Endothelial cell of umbilical vein (primary cell): ENCODE results near the gene PHACTR1. TPM values are rescaled to one million over a fixed set of nuclear protein-coding genes. Genes with fewer than 3 reads are reported as not detected.

Experiments
- BruUV-seq: library from RNA; stranded (reverse); fragments of 400-500 nt; replicated peaks from 2 replicates; lab custom pipeline; 2021; lab: Mats Ljungman, UMichigan
- CTCF ChIA-PET: fragments of 300-600, 350-600 bp; sonication (Branson Sonifier 250); formaldehyde crosslinking; loops from one replicate; lab custom pipeline; 2021; ENCODE audit warnings: antibody characterized with exemption, inconsistent platforms; lab: Charles Lee
- POLR2A ChIA-PET: fragments of 300-600, 350-600 bp; sonication (Branson Sonifier 250); formaldehyde crosslinking; loops from one replicate; lab custom pipeline; 2021; ENCODE audit warnings: antibody characterized with exemption, inconsistent platforms; lab: Charles Lee
- DNase-seq: peaks from one replicate; pipeline ENCODE4 v3.0.0-alpha.2; 2011; ENCODE audit warnings: low read depth, low spot score
- FAIRE-seq: peaks from 2 replicates; lab custom pipeline; 2011; peaks lifted over from hg19 to GRCh38; lab: Jason Lieb, UNC
- H2AFZ ChIP-seq: 2 replicates; pipeline ENCODE4 v1.6.0; 2012; ENCODE audit warnings: low read depth, low read length, control low read depth, inconsistent platforms
- H3K27ac ChIP-seq: 2 replicates; pipeline ENCODE4 v1.5.1; 2011; ENCODE audit warnings: low read depth, mild to moderate bottlenecking, control low read depth, low read length, moderate library complexity; ENCODE audit not compliant: insufficient read depth
- H3K27me3 ChIP-seq, 2 experiments: 2 replicates each; pipeline versions ENCODE4 v1.6.0 to v1.6.1; 2011; ENCODE audit warnings: low read length in 2 of 2, mixed read lengths in 1 of 2; ENCODE audit not compliant: control insufficient read depth in 2 of 2, insufficient read depth in 2 of 2
- H3K36me3 ChIP-seq, 2 experiments: 2 replicates in 1 of 2; 3 replicates in 1 of 2; pipeline ENCODE4 v1.5.1; 2011; ENCODE audit warnings: low read length in 2 of 2, mild to moderate bottlenecking in 1 of 2, moderate library complexity in 1 of 2; ENCODE audit not compliant: control insufficient read depth in 2 of 2, insufficient read depth in 2 of 2; ENCODE audit errors: extremely low read depth in 1 of 2
- H3K4me1 ChIP-seq: 3 replicates; pipeline ENCODE4 v1.5.1; 2011; ENCODE audit warnings: mild to moderate bottlenecking, low read length; ENCODE audit not compliant: control insufficient read depth, insufficient read depth; ENCODE audit errors: extremely low read depth
- H3K4me2 ChIP-seq: 2 replicates; pipeline ENCODE4 v1.6.1; 2011; ENCODE audit warnings: low read length, control low read depth, mixed read lengths; ENCODE audit not compliant: insufficient read depth
- H3K4me3 ChIP-seq, 3 experiments: fragments of 200-600 bp in 1 of 3; sonication (generic), shearing (Covaris generic) in 1 of 3; replicated peaks in 1 of 3; 2 replicates each; pipeline ENCODE4 v1.5.1; 2011 to 2016; ENCODE audit warnings: control low read depth in 3 of 3, low read length in 3 of 3, mild to moderate bottlenecking in 2 of 3, inconsistent platforms in 1 of 3, low read depth in 1 of 3, moderate library complexity in 1 of 3; ENCODE audit not compliant: insufficient read depth in 1 of 3
- H3K79me2 ChIP-seq: 2 replicates; pipeline ENCODE4 v1.6.0; 2012; ENCODE audit warnings: low read length, inconsistent platforms; ENCODE audit not compliant: control insufficient read depth, insufficient read depth
- H3K9ac ChIP-seq: replicated peaks from 2 replicates; pipeline ENCODE3; 2011; ENCODE audit warnings: low read length, control low read depth; ENCODE audit not compliant: insufficient read depth; ENCODE audit errors: extremely low read depth
- H3K9me1 ChIP-seq: replicated peaks from 3 replicates; pipeline ENCODE4 v1.6.0; 2011; ENCODE audit warnings: mild to moderate bottlenecking, low read length; ENCODE audit not compliant: control insufficient read depth, insufficient read depth; ENCODE audit errors: extremely low read depth
- H3K9me3 ChIP-seq: replicated peaks from 2 replicates; pipeline ENCODE4 v1.5.1; 2012; ENCODE audit warnings: low read length, inconsistent platforms; ENCODE audit not compliant: control insufficient read depth, insufficient read depth
- H4K20me1 ChIP-seq: replicated peaks from 2 replicates; pipeline ENCODE3; 2011; ENCODE audit warnings: mild to moderate bottlenecking, low read length; ENCODE audit not compliant: control insufficient read depth, insufficient read depth; ENCODE audit errors: extremely low read depth
- CTCF ChIP-seq, 2 donors: IDR thresholded peaks; 1 replicate in 1 of 2; 2 replicates in 1 of 2; pipeline ENCODE4 v1.5.1; 2011; ENCODE audit warnings: low read length in 2 of 2, mild to moderate bottlenecking in 2 of 2, moderate library complexity in 2 of 2, control low read depth in 1 of 2, inconsistent platforms in 1 of 2, low read depth in 1 of 2; ENCODE audit not compliant: insufficient read depth in 1 of 2; ENCODE audit errors: extremely low read depth in 1 of 2
- EZH2 ChIP-seq: IDR thresholded peaks from 2 replicates; pipeline ENCODE4 v1.6.1; 2012; ENCODE audit warnings: borderline replicate concordance, low read depth, mild to moderate bottlenecking, moderate library complexity, low read length, inconsistent platforms; ENCODE audit not compliant: severe bottlenecking
- FOS ChIP-seq: IDR thresholded peaks from 2 replicates; pipeline ENCODE4 v1.6.1; 2011; ENCODE audit warnings: mild to moderate bottlenecking, low read length, moderate library complexity, borderline replicate concordance; ENCODE audit not compliant: insufficient read depth
- GATA2 ChIP-seq: IDR thresholded peaks from 2 replicates; pipeline ENCODE4 v1.7.0; 2011; ENCODE audit warnings: low read depth, mild to moderate bottlenecking, moderate library complexity, mixed read lengths, low read length; ENCODE audit not compliant: insufficient read length, insufficient read depth
- JUN ChIP-seq: IDR thresholded peaks from 2 replicates; pipeline ENCODE4 v1.6.1; 2011; ENCODE audit warnings: borderline replicate concordance, low read depth; ENCODE audit not compliant: insufficient read length, insufficient read depth
- MYC ChIP-seq: IDR thresholded peaks from one replicate; pipeline ENCODE4 v1.6.1; 2011; ENCODE audit warnings: mild to moderate bottlenecking, low read depth, low read length
- POLR2A ChIP-seq: IDR thresholded peaks from 2 replicates; pipeline ENCODE4 v1.6.1; 2012; ENCODE audit warnings: low read depth, mild to moderate bottlenecking, control low read depth, low read length
- POLR2AphosphoS5 ChIP-seq: IDR thresholded peaks from 2 replicates; pipeline ENCODE4 v1.6.1; 2012; ENCODE audit warnings: low read depth, mild to moderate bottlenecking, control low read depth, low read length, moderate library complexity; ENCODE audit not compliant: insufficient read depth
- dilution Hi-C: fragments of 300-500 bp; cut with MboI; formaldehyde crosslinking; loops from one replicate; pipeline ENCODE4 v1.15.0; 2019; ENCODE audit warnings: low sequenced_read_pairs; ENCODE audit not compliant: extremely low pct_ligation_motif_present
- intact Hi-C: fragments of 100-400 bp; cut with micrococcal nuclease; formaldehyde crosslinking; loops from one replicate; pipeline ENCODE4 v1.10.0; 2022
- polyA plus RNA-seq, 4 experiments: library from polyadenylated mRNA; depleted of rRNA in 3 of 4; stranded (reverse) in 3 of 4; unstranded in 1 of 4; fragments of >200 nt; gene quantifications; 2 replicates each; pipeline versions ENCODE4 v1.2.1 to v1.2.3, GENCODE V29; 2011 to 2012; ENCODE audit warnings: missing spikeins in 1 of 4
- total RNA-seq: library from RNA; stranded (reverse); gene quantifications from 2 replicates; pipeline ENCODE4 v1.2.3, GENCODE V29; 2021
- TF ChIP-seq, protein P1 (sequence below): IDR thresholded peaks from 2 replicates; pipeline ENCODE4 v1.6.1; 2011; ENCODE audit not compliant: insufficient read depth, insufficient read length

Gene PHACTR1
- total and polyA plus RNA-seq, 2 donors (not counting 3 experiments of a cell fraction or from before 2014, with no cell fraction given) = 2.4 to 23.2 TPM

DNA sequence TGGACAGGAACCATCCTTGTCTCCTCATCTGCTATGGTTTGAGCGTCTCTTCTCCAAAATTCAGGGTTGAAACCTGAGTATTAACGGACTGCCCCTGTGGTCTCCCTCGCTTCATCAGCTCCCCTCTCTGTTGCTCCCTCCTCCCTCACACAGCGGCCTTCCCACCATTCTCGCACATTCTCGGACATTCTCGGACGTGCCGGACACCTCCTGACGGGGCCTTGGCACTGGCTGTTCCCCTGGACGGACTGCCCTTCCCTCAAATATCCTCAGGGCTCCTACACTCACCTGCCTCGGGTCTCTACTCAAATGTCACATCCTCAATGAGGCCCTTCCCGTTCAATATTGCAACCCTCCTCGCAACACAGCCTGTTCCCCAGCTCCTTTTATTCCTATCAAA lies 496.0 kb downstream of the PHACTR1 start:
- no peak overlapping the region for H3K4me3 ChIP-seq
- H3K9me3 ChIP-seq = no peaks in the 10 kb centered on the region
- intact Hi-C loops = no loop called here
- H3K27me3 ChIP-seq = no peaks in the 10 kb centered on the region
- H3K79me2 ChIP-seq = no peaks in the 10 kb centered on the region
- no peaks in the 10 kb centered on the region for H3K36me3 ChIP-seq
- H3K4me2 ChIP-seq = no peak overlapping the region
- CTCF ChIA-PET = no interaction called here
- TF ChIP-seq GATA2 (no peak), POLR2A (no peak), FOS (no peak), POLR2AphosphoS5 (no peak), CTCF (IDR thresholded peaks at IDR 0.05; ENCODE audit: extremely low read depth in 1 of 2, insufficient read depth in 1 of 2, low read depth in 1 of 2, low read length in 2 of 2) (no peak), EZH2 (no peak), JUN (no peak), MYC (no peak)
- TF ChIP-seq, protein P1, sequence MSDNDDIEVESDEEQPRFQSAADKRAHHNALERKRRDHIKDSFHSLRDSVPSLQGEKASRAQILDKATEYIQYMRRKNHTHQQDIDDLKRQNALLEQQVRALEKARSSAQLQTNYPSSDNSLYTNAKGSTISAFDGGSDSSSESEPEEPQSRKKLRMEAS = no peak
- FAIRE-seq (no peak), DNase-seq (no peak)
- POLR2A ChIA-PET = no interaction called here
- H3K9ac ChIP-seq = no peak overlapping the region
- H2AFZ ChIP-seq = no peak overlapping the region
- H4K20me1 ChIP-seq = no peaks in the 10 kb centered on the region
- H3K4me1 ChIP-seq = peaks cover 15% of the 10 kb centered on the region
- dilution Hi-C loops = no loop called here
- no peaks in the 10 kb centered on the region for H3K9me1 ChIP-seq
- no peak overlapping the region for H3K27ac ChIP-seq
- no TSS peak for BruUV-seq
